22Rv1 (cell line): ENCODE data around the gene SH2D4B.

Source experiments
- ZFX ChIP-seq: fragments of 450-650 bp; IDR thresholded peaks from 2 replicates; pipeline ENCODE4 v1.6.1; 2017; ENCODE audit warnings: antibody characterized with exemption, borderline replicate concordance
- TF ChIP-seq, protein P1 (sequence below): fragments of 450-650 bp; IDR thresholded peaks from 2 replicates; pipeline ENCODE4 v1.5.1; 2017; ENCODE audit warnings: mild to moderate bottlenecking

DNA sequence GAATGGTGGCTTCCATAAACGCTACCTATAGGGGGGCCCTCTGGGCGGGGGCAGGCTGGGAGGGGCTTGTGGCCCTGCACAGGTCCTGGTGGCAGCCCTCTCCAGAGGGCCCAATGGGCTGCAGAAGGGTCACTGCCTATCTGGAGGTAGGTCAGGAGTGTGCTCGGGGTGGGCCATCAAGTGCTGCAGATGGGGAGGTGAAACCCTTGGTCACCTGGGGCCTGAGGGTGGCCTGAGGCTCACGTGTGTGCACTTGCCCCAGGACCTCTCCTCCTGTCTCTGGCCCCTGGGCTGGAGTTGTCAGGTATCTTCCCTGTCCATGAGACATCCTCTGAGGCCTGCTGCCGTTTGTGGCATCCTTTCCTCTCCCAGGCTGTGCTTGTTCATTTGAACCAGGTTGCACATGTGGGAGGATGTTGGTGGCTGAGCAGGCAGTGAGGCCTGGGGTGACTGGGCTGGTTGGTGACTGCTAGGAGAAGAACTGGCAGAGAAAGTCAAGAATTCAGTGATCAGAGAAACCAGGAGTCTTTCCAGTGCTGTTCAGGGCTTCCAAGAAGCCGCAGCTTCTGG is 21.1 kb upstream of the SH2D4B start:
- TF ChIP-seq, protein P1, sequence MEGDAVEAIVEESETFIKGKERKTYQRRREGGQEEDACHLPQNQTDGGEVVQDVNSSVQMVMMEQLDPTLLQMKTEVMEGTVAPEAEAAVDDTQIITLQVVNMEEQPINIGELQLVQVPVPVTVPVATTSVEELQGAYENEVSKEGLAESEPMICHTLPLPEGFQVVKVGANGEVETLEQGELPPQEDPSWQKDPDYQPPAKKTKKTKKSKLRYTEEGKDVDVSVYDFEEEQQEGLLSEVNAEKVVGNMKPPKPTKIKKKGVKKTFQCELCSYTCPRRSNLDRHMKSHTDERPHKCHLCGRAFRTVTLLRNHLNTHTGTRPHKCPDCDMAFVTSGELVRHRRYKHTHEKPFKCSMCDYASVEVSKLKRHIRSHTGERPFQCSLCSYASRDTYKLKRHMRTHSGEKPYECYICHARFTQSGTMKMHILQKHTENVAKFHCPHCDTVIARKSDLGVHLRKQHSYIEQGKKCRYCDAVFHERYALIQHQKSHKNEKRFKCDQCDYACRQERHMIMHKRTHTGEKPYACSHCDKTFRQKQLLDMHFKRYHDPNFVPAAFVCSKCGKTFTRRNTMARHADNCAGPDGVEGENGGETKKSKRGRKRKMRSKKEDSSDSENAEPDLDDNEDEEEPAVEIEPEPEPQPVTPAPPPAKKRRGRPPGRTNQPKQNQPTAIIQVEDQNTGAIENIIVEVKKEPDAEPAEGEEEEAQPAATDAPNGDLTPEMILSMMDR = no peak
- no peak for TF ChIP-seq ZFX
